HG02870 (cell line): Measurements from ENCODE around the gene MAPK11.

ENCODE experiments used
- ATAC-seq: cut with Tn5 transposase; IDR thresholded peaks from one replicate; pipeline ENCODE4 v1.9.1; 2021; ENCODE audit warnings: mild to moderate bottlenecking, moderate library complexity; ENCODE audit not compliant: unreplicated experiment

MAPK11 gene

DNA sequence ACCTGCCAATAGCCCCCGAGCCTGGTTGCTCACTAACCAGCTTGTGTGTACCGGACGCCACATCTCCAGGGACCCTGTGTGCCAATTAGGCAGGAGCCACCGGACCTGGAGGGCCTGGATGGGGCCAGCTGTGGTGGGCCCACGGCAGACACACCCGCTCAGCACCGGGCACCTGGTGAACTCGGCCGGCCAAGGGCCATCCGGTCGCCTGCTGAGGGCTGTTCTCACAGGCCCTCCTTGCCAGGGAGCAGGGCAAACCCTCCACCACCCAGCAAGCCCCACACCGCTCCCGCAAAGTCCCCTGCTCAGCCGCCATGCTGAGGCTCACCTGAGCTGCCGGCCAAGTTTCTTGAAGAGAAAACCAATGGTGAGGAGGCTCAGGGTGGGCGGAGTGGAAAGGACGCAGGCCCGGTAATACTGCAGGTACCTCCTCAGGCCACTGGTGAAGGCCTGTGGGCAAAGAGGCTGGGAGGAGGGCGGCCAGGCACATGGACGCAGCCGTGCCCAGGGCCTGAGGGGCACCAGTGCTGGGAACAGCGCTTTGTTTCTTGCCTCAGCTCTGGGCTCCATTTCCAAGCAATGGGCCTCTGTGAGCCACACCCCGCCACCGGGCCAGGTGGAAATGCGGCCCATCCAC, 42.5 kb downstream of the MAPK11 start:
- ATAC-seq: no peak

DNA sequence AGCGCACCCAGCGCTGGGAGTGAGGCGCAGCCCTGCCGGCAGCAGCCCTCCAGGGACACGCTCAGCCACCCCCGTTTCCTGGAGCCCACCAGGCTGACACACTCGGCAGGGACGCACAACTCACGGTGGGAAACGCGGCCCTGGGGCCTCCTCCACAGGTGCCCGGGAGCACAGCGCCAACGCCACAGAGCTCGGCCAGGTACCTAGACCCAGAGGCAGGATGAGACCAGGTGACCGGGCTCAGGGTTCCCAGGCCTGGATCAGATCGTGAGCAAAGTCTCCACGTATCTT, 43.4 kb downstream of the MAPK11 start:
- ATAC-seq: no peak

DNA sequence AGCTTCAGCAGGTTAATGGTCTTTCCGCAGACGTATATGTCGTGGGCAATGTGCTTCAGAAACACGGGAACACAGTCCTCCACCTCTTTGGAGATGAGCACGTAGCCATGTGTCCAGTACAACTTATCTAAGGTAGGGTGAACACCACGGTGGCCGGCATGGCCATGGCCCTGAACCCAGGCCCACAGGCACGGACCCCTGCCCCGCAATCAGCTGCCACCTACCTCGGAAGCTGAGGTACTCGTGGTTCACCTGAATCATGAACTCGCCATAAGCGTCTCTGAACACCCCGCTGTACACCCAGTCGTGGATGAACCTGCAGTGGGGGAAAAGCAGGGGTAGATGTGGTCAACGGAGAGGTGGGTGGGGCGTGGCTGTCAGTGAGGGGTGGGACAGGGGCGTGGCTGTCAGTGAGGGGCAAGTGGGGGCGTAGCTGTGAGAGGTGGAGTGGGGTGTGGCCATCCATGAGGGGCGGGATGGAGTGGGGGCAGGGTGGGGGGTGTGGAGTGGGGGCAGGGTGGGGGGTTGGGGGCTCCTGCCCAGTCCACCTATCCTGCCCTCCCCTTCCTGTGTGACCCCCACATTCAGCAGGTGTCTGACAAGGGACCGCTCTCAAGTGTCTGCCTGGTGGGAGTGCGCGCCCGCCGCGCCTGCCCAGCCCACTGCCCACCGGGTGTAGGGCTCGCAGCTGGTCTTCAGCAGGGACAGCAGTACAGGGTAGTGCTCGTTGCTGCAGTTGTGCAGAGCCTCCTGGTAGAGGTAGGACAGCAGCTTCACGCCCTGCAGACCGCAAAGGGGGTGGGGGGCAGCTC, 43.9 kb downstream of the MAPK11 start:
- ATAC-seq: no peak

DNA sequence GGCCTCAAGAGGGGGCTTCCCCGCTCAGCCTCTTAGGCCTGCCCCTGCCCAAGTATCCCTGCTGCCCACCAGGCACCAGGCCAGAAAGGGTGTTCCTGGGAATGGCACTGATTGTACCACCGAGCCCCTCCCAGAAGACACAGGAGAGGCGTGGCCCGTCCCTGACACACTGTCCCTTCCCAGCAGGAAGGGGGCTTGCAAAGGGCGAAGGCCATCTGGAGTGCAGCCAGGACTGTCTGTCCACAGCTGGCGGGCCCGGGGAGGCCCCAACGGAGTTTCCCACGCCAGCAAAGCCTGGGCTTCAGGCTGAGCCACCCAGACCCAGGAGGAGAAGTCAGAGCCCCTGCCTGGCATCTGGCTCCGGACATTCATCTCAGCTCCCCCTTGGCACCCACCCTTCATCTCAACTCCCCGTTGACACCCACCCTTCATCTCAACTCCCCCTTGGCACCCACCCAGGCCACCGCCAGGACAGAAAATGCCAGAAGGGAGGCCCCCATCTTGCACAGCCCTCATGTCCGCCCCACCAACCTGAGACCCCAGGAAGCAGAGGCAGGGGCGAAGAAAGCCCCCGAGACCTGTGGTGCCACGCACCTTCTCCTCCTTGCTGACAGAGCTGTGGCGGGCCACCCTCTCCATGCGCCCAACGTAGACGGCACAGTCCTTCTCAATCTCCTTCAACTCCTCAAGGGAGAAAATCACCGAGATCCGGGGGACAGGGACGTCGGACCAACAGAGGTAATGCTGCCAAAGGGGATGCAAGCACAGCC, 44.8 kb downstream of the MAPK11 start:
- ATAC-seq: no peak

DNA sequence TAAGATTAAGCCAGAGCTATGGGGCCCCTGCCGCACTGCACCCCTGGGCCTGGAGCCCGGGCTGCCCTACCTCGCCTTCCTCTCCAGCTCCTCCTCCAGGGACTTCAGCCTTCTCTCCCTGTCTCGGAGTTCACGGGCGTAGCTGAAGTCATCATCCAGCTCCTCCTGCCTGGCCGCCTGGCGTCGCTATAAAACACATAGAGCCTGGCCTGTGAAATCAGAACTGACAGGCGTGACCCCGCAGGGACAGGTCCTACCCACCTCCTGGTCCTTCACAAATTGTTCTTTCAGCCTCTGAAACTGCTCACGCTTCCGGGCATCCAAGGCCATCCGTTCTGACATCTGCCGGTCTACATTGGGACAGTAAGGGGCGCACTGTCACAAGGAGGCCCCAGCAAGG, 46.1 kb downstream of the MAPK11 start:
- no peak for ATAC-seq

DNA sequence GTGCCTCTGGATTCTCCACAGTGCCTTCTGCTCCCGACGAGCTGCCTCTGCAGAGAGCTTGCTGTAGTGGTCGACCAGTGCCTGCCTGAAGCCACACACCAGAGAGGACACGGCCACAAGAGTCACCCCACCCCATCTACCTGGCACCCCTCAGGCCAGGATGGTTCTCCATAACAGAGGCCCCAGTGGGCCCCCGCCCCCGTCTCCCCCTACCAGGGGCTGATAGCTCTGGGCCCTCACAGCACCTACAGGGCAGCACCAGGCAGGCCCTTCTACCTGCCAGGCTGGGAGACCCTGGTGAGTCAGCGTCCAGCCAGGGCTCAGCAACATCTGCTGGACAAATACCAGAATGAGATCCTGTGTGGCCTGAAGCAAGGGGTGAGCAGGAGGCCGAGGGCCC, 47.7 kb downstream of the MAPK11 start:
- no peak for ATAC-seq

DNA sequence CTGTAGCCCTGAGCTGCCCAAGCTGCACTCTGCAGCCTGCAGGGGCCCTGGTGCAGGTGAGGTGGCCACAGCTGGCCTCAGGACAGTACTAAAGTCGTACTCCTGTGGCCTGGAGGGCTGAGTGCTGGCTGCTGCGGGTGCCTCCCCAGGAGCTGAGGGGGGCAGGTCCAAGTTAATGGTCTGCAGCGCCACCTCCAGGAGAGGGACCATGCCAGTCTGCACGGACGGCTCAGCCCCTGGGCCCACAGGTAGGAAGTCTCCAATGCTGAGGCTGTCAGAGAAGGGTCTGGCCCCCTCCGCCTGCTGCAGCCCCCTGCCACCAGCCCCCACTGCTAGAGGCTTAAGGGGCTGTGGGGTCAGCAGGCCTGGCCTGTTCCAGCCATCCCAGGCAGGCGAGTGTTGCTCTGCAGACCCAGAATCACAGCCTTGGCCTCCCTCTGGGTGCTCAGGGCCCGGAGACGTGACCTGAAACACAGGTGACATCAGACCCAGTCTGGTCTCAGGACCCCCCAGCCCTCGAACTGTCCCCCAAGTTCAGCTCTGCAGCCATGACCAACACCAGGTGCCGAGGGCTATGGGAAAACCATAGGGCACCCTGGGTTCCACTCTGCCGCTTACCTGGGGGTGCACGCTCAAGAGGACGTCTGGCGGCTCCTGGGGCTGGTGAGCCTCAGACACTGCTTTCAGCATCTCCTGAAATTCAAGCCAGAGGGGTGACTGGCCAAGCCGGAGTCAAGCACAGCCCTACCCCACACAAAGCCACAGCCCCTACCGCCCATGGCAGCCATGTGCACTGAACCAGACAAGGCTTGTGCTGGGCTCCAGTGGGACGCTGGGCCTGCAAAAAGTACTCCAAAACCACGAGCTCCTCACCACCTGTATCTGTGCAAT, 48.5 kb downstream of the MAPK11 start:
- ATAC-seq: no peak

DNA sequence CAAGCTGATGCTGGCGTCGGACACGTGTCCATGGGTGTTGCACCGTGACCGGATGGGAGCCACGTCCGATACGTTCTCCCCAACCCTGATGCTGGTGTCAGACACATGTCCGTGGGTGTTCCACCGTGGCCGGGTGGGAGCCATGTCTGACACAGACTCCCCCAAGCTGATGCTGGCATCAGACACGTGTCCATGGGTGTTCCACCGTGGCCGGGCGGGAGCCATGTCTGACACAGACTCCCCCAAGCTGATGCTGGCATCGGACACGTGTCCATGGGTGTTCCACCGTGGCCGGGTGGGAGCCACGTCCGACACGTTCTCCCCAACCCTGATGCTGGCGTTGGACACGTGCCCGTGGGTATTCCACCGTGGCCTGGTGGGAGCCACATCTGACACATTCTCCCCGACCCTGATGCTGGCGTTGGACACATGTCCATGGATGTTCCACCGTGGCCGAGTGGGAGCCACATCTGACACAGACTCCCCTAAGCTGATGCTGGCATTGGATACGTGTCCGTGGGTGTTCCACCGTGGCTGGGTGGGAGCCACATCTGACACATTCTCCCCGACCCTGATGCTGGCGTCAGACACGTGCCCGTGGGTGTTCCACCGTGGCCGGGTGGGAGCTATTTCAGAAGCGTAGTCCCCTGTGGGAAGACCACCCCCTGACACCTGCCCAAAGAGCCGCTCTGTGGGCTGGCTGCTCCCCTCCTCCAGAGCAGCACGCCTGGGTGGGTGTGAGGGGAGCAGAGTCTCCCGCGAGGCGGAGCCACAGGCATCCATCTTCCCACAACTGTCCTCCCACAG, 49.4 kb downstream of the MAPK11 start:
- no peak for ATAC-seq

DNA sequence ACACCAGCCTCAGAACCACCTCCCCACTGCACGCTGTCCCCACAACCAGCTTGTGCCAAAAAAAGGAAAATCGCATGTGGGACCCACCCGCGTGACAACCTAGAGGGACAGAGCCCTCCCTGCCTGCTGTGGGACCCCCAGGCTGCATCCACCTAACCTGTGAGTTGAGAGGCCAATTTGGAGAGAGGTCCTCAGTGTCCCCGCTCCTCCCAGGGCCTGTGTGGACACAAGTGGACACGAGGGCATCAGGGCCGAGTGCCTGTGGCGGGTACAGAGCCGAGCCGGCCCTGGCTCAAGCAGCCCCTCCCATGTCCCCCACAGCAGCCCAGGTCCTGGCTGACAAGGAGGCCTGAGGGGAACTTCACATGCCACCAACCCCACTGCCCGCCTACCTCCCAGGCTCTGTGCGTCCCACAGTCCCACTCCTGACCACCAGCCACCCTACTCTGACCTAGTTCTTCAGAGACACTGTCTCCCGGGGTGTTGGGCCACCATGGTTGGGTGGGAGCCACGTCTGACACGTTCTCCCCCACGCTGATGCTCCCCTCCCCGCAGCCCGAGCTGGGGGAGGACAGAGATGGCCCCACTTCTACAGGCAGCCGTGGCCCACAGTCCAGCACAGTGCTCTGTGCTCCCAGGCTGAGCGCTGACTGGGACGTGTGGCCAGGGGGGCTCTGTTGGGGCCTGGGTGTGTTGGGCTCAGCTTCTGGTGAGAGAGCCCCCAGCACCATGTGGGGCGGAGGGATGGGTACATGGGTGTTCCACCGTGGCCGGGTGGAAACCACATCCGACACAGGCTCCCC, 50.2 kb downstream of the MAPK11 start:
- ATAC-seq: no peak

DNA sequence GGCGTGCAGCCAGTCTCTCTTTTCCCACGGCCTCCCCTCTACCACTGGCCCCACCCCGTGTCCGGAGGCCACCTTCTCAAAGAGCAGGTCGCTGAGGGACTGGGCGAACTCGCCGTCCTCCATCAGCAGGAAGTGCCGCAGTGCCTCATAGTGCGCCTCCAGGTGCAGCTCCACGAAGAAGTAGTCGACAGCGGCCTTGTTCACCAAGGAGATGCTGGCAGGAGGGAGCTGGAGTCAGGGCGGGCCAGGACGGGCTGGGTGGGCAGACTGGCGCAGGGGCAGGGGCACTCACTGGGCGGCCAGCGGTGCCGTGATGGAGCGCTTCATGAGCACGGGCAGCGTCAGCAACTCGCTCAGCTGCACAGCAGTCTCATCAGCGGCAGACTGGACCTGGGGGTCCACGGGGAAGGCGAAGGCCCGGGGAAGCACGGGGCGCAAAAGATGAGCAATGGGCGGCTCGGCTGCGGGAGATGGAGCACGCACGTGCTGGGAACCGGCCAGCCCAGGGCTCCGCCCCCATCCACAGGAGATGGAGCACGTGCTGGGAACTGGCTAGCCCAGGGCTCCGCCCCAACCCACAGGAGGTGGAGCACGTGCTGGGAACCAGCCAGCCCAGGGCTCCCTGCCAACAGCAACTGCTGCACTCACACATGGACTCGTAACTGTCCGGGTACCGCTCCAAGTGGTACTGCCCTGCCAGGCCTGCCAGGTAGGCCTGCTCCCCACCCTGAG, 51.0 kb downstream of the MAPK11 start:
- ATAC-seq: no peak

DNA sequence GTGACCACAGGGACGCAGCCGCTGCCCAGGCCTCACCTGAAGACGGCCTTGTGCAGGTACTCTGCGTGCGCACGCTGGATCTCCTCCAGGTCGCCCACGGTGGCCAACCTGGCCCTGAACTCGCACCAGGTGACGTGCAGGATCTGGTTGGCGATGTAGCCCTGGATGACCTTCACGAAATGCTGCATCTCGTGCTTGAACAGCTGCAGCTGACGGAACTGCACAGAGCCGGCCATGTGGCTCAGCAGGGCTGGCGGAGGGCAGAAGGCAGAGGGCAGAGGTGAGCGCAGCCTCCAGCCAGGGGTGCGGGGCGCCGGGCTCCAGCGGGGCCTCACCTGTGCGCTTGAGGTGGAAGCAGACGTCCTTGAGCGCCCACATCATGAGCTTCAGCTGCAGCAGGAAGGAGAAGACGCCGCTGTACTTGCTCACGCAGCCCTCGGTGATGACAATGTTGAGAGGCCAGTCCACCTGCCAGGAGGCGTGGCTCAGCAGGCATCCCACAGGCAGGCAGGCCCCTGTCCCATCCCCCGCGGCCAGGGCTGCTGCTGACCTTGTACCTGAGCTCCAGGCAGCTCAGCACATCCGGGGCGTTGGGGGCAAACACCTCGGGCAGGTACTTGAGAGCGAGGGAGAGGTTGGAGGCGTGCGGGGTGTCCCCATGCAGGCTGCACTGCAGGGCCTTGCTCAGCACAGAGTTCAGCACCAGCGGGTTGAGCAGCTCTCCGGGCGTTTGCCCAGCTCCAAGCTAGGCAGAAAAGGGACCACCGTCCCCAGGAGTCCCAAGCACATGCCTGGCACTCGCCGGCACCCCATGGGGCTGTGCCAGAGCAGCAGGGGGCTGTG, 51.8 kb downstream of the MAPK11 start:
- no peak for ATAC-seq

DNA sequence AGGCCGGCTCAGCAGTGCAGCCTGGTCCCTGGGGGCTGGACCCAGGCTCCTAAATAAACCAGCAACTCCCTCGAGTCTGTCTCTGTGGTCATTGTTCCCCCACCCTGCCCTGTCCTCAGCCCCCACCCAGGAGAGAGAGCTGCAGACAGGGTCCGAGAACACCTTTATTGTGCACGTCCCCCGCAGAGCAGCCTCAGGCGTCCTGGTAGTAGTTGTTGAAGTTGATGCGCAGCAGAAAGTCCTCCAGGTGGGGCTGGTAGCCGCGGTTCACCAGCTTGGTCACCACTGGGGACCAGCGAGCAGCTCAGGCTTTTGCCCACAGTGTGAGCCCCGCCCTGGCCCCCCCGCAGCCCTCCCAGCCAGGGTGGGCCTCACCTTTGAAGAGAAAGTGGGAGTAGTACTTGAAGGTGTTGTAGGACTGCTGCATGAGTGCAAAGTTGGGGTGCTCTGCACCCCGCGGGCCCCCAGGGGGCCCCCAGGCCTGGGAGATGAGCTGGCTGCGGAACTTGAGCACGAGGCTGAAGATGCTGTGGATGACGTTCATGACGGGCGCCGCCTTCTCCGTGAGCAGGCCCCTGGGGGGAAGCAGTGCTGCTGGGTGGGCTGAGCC, 52.5 kb downstream of the MAPK11 start:
- no peak for ATAC-seq

DNA sequence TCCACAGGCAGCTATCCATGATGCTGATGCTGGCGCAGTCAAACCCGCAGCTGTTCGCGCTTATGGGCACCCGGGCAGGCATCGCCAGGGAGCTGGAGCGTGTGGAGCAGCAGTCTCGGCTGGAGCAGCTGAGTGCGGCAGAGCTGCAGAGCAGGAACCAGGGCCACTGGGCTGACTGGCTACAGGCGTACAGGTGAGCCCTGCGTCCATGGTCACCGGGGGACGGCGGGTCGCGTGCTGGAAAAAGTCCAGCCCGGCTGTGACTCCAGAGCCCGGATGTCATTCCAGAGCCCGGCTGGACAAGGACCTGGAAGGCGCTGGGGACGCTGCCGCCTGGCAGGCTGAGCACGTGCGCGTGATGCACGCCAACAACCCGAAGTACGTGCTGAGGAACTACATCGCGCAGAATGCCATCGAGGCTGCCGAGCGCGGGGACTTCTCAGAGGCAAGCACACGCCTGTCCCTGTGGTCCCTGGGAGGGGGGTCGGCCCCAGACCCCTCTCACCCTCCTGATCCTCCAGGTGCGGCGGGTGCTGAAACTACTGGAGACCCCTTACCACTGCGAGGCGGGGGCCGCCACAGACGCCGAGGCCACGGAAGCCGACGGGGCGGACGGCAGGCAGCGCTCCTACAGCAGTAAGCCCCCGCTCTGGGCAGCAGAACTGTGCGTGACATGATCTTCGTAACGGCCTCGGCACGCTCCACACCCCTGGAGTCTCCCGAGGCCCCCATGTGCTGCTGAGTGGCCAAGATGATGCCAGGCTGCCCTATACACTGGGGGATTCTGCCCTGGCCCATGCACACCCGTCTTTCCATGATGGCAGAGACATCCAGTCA, 53.3 kb downstream of the MAPK11 start:
- ATAC-seq: no peak

DNA sequence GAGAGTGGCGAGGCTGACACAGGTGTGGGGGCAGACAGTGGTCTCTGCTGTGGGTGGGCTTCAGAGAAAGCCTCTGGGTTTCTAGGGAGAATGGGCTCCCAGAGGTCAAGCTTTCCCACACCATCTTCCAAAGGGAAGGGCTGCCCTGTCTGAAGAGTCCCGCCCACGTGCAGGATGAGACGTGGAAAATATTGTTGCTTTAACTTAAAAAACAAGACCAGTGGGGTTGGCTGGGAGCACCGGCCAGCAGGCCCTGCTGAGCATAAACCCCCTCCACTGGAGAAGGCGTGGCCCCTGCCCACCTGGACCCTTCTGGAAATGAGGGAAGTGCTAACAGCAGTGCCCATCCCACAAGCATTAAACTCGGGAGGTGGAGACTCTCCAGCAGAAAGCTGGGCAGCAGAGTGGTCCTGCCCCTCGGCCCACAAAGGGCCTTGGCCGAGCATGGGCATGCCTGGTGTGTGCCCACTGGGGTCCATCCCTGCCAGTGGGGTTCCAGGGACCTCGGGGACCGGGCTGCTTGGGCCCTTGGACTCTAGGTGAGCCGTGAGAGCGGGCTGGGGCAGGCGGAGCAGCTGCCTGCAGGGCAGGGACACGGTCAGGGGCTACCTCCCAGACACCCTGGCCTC, 54.0 kb downstream of the MAPK11 start:
- no peak for ATAC-seq

DNA sequence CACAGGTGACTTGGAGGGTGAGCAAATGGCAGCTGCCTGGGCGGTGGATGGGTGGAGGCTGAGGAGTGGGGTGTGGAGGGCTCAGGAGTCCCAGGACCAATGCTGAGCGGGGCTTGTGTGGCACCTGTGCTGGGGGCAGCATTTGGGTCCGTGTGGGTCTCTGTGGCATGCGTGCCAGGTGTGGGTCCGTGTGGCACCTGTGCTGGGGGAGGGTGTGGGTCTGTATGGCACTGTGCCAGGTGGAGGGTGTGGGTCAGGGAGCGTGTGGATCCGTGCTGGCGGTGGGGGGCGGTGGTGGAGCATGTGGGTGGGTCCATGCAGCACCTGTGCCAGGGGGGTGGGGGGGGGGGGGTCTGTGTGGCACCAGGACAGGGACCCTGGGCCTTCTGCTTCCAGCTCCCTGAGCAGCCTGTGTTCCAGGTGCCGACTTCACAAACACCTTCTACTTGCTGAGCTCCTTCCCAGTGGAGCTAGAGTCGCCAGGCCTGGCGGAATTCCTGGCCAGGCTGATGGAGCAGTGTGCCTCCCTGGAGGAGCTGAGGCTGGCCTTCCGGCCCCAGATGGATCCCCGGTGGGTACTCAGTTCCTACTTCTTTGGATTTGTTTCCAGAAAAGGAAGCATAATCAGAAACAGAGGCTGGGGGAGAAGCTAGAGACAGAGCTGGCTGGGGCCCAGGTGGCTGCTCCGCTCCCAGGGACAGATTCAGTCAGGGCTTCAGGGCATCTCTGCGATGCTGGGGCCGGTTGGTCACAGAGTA, 54.7 kb downstream of the MAPK11 start:
- ATAC-seq: no peak
